Stimulated activated CD4-positive, alpha-beta T cell treated with anti-CD3 and anti-CD28 coated beads, Interleukin-15, amount 100 ng/mL, for 48 hours (primary cell): ENCODE results near the gene SH3RF1.

Experiments
- DNase-seq, 2 donors: peaks; one replicate each; pipeline ENCODE4 v3.0.0-alpha.2; 2020; ENCODE audit warnings: low read depth in 2 of 2

Gene SH3RF1

DNA sequence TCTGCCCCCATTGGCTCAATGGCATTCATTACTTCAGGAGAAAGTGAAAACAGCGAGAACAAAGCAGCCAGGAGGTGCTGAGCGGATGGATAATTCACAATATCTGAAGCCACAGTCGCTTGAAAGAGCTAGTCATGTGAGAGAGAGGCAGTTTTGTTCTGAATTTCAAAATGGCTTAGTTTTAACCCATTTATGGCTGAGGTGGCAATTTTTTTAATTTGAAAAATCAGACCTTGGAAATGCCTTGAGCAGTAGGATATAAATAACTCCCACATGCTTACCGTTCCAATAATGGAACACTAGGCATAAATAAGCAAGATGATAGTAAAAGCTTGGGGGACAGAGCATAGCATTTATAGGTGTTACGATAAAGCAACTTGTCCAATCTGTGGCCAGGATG is 203.8 kb downstream of the SH3RF1 start:
- no peak for DNase-seq

DNA sequence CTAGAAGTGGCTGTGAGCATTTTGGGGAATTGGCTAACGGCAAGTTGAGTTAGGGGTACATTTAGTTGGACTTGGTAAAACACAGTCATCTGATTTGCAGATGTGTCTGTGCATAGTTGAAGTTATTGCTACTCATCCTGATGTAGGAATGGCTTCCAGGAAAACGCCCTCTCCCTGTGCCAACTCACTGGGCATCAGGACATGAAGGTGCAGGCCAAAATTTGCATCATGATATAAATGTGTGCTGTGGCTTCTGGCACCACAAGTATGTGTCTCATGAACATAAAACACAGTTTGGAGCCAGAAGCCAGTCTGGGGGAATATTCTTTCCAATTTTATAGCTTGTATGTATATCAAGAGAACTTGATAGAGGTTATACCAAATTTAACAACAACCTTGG is 206.5 kb downstream of the SH3RF1 start:
- no peak for DNase-seq

DNA sequence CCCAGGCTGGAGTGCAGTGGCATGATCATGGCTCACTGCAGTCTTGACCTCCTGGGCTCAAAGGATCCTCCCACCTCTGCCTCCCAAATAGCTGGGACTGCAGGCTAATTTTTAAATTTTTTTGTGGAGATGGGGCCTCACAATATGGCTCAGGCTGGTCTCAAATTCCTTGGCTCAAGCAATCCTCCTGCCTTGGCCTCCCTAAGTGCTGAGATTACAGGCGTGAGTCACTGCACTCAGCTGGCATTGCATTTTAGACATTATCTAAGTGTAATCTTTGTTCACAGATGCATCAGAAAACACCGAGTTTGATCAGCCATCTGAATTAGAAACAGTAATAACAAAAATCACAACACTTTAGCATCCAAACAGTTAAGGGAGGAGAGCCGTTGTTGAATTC is 207.3 kb downstream of the SH3RF1 start:
- no peak for DNase-seq

DNA sequence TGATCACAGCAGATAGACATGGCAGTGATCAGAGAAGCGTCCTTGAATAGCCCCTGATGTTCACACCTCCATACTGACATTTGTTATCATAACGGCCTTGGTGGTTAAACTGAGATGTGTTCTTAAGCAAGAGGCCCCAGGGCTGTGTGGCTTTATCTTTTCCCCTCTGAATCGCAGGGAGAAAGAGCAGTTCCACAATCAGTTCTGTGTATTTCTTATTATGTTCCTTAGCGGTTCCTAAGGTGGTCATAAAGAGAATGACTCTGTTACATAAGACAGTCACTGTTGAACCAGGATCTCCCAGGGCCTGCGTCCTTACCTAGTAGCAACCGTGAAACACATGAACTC is 207.9 kb downstream of the SH3RF1 start:
- DNase-seq = no peak

DNA sequence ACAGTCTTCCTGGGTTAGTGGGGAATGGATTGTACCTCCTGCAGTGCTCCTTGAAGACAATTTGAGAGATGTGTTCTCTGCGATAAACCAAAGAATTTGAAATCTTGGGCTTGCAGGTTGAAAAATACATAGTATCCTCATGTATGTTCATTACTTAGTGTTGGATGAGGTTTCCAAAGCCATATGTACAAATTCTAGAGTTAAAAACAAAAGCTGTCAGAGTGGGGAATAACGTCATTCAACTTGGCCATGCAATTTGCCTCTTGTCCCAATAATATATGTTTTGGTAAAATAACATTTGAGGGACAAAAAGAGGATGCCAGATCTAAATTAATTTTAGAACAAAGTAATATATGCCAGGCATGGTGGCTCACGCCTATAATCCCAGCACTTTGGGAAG is 209.4 kb downstream of the SH3RF1 start:
- DNase-seq = no peak

DNA sequence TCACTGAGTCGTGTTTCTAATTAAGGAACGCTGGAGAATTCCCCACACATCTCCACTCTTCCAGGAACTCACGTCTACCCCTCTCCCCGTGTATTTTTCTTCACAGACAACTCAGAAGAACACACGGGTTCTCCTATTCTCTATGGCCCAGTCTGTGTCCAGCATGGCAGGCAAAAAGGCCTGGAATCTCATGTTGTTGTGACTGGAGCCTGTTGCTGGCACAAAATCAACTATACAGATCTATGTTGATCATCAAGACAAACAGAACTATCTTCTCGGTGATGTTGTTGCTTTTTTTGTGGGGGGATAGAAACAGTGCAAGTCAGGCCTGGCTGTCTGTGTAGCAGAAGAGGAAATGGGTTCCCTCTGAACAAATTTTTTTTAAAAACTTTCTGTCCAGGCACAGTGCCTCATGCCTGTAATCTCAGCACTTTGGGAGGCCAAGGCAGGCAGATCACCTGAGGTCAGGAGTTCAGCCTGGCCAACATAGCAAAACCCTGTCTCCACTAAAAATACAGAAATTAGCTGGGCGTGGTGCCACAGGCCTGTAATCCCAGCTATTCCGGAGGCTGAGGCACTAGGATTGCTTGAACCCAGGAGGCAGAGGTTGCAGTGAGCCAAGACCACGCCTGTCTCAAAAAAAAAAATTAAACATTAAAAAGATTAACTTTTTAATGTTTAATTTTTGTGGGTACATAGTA is 210.2 kb downstream of the SH3RF1 start:
- no peak for DNase-seq

DNA sequence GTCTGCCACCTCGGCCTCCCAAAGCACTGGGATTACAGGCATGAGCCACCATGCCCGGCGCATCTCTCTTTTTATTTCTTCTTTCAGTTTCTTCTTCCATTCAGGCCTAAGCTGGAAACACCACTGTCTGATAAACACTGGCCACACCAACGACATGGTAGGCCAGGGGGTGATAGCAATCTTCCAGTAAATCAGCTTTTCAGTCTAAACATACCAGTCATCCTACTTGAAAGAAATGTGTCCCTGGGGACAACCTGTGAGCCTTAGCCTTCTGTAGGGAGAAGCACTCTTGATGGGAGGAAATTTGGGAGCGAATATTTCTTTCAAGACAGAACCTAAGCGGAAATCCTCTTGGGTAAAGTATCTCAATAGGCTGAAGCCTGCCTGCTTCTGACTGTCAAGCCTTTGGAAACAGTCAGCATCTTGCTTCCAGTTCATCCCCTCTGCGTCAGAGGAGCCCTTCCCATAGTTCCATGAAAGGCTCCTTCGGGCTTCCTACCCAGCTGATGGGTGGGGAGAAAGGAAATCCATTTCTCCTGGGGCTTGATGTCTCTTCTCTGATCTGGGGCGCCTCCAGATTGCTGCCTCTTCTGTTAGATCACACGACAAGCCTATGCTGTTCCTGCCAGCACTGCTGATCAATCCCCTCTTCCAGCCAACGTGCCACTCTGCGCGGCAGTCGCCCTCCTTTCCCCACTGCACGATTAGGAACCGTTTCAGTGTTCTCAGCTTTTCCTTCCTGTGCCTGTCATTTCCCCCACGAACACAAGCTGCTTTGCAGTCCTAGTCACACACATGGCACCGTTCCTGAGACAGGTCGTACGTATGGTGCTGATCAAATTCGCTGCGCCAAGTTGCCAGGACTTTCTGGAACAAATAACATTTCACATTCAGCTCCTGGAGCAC is 211.2 kb downstream of the SH3RF1 start:
- no peak for DNase-seq

DNA sequence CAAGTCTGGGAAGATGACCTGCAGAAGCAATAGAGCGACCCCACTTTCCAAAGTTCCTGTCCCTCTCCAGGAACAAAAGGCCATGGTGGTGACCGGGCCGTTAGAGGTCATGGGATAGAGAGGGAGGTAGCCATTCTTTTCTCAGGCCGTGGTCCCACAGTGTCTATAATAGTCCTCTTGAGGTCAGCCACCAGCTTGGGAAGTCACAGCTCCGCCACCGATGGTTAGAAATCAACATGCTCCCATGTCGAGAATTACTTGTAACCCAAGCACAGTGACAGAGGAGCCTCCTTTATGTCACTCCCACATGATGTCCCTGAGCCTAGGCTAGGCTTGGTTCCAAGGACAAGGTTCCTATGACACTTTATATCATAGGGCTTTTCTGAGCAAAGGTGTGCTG is 212.4 kb downstream of the SH3RF1 start:
- DNase-seq = no peak

DNA sequence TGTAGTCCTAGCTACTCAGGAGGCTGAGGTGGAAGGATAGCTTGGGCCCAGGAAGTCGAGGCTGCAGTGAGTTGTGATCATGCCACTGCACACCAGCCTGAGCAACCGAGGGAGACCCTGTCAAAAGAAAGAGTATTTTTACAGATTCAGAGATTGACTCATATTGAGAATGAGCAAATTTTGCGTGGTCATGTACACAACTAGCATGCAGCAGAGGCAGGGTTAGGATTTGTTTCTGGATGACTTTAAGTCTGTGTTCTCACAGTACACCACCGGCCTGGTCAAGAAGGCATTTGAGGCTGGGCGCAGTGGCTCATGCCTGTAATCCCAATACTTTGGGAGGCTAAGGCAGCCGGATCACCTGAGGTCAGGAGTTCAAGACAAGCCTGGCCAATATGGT is 215.9 kb downstream of the SH3RF1 start:
- no peak for DNase-seq

DNA sequence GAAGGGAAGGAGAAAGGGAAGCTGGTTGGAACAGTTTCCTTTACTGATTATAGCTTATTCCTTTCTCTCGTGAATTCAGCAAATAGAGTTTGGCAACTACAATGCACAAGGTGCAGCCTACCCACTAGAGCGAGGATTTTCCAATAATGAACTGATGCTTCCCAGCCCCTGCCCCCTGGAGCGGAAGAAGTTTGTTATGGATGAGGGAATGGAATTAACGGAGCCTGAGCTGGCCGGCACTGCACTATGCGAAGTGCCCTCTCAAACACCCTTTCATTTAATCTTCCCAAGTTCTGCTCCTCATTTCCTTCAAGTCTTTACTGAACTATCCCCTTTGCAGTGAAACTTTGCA is 218.2 kb downstream of the SH3RF1 start:
- DNase-seq = no peak

DNA sequence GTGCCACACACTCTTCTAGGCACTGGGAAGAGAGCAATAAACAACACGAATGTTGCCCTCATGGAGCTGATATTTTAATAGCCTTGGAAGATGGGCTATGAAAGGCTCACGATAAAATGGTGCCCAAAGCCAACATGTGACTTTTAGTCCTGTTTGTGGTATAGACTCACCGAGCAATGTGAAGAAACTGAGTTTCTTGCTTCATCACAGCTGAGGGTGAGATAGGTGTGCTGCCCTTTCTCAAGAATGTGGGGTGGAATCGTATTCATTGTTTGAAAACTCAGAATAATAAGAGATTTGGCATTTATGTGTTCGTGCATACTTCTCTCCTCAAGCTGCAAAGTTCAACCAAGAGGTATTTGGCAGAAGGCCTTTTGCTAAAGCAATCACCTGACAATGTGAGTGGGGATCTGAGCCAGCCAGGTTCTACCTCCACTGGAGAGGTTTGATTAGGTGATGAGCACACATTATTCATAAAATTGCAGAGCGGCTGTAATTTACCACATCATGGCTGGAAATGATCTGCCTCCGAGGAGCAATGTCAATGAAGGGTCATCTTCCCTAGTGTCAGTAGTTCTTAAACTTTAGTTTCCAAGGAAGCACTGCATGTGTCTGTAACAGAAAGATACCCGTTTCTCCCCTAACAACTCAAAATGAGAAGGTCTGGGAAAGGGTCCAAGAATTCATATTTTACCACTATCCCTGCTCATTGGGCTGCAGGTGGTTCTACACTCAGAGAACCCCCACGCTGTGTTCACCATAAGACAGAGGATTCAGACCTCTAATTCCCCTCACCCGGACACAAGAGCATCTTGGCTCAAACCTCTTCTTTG is 218.8 kb downstream of the SH3RF1 start:
- no peak for DNase-seq

DNA sequence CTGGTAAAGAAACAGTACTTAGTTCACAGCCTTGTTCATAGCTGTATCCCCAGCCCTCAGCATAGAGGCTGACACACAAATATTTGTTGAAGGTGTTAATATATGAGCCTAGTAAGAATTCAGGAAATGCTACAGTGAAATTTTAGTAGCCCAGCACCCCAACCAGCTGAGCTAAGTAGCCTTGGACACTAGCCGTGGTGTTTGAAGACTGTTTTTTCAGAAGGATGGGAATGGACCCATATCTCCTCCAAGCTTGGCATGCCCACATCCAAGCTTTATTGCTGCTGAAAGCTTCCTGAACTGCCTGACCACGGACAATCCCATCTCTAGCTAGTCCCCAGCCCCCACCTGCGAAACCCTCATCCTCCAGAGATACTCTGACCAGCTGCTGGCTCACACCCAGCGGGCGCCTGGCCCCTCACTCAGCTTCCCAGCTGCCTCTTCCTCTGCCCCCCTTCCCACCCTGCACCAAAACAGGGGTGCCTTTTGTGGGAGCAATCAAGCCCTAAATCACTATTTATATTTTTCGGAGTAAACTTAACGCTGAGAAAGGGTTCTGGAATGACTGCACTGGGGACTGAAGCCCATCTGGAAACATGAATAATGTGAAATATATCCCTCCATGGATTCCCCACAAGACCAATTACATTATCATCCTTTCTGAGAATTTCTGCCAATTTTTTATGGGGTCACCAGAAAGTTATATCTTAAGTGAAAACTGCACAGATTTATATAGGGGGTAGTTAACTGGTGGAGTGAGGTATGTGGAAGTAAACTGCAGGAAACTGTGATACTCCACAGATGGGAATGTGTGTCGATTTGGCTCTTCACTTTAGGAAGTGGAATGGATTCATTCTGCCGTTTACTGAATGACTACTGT is 219.6 kb downstream of the SH3RF1 start:
- DNase-seq = no peak

DNA sequence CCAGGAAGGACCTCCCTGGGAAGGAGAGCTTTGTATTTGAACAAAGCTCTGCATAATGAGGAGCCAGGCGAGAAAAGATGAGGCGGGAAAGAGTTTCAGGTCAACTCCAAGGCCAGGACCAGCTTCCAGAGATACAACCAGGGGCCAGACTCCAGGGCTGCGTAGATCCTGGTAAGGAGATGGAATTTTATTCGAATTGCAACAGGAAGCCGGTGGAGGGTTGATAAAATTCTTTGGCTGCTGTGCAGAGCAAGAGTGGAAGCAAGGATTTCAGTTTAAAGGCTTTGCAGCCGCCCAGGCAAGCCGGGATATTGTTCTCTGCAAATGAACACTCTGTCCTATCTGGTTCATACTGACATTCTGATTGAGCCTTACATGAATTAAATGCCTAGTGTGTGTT is 220.5 kb downstream of the SH3RF1 start:
- no peak for DNase-seq

DNA sequence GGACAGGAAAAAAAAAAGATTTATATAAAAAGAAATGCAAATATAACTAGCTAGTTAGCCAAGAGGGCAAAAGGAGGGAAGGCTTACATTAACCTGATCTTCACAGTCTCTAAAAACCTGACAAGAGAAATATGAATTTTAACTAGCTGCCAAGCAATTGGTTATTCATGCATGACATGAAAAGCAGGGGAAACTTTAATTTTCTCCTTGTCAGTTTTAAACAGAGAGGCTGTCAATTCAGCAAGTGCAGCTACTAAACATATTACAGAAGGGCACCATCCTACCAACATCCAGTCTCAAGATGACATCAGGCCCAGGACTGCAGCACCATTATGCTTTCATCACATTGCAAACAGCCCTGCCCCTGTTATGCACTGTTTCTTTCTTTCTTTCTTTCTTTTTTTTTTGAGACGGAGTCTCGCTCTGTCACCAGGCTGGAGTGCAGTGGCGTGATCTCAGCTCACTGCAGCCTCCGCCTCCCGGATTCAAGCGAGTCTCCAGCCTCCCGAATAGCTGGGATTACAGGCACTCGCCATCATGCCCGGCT is 221.8 kb downstream of the SH3RF1 start:
- no peak for DNase-seq

DNA sequence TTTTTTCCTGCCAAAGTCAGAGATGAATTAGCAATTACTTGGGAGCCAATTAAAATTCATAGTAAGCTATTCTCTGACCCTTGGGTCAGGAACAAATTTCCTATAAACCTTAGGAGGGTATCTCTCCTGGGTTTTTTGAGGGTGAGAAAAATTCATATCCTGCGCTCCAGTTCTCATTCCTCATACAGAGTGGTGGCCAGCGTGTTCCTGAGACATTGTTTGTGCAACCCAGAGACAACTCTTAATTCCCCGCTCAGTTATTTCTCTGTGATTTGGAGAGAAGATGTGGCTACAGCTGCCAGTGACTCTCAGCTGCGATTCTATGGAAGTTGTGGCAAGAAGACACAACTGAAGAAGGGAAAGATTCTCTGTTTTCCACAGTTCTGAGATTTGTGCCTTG is 222.8 kb downstream of the SH3RF1 start:
- no peak for DNase-seq

DNA sequence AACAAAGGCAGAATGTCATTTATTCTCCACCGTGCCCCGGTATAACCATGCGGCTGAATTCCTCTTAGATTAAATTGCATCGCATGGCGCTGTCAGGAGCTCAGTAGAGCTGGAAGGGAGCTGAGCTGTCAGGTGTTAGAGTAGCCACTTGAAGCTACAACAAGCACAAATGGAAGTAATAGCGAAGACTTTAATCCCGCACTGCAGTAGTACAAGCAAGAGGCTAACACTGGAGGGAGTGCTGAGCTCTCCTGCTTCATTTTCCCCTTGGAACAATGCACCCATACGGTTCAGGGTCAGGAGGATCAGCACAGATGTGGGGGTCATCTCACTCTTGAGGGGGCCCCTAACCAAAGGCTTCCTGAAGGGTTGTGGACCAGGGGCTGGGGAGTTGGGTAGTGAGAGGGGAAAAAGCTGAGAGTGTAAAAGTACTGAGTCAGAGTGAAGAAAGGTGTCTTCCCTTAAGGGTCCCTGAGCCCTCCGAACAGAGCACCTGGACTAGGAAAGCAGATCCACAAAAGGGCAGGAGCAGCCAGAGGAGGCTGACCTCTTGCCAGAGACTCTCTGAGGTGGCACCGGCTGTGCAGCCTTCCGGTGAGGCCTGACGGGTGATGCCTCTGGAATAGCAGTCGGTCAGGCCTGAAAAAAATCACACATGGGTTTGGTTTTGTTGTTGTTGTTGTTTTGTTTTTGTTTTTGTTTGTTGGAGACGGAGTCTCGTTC is 224.7 kb downstream of the SH3RF1 start:
- no peak for DNase-seq

DNA sequence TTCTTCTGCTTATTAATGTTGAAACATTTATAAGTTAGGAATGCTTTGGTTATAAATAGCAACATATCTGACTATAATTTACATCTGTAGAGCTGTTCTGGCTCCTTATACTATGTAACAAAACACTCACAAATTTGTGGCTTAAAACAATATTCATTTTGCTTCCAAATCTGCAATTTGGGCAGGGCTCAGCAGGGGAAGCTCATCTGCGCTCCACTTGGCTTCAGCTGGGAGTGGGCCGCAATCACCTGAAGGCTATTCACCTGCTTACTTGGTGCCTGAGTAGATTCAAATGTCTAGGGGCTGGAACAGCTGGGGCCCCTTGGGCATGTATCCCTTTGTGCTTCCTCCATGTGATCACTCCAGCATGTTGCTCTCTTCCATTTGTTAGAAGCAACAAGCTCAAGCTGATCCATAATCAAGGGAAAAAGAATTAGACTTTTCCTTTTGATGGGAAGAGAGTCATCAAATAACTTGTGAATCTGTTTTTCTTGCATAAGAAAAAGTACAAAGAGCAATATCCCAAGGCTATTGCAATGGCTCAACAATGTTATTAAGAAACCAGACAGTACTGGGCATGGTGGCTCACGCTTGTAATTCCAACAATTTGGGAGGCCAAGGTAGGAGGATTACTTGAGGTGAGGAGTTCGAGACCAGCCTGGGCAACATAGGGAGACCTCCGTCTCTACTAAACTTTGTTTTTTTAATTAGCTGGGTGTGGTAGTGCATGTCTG is 225.9 kb downstream of the SH3RF1 start:
- no peak for DNase-seq
